Measurements from ENCODE around the gene HCN1. TPM values are rescaled to one million over a fixed set of nuclear protein-coding genes. Genes with fewer than 3 reads are reported as not detected.

HCN1 gene
- 0.49 TPM for polyA plus RNA-seq (2013, experiment 1 of 2)
- polyA plus RNA-seq (2013, experiment 2 of 2), result 0.43 TPM

GRCh38 chr5:45696206-45696836 is at the start of gene HCN1:
Gene HCN1, minus strand, starts transcription at chr5:45696380.
- Histone ChIP-seq H2BK5ac (ENCODE audit: low read length) (no peak within 1 kb of the TSS), H2AK5ac (ENCODE audit: low read length) (no peak within 1 kb of the TSS), H3K4me3 (ENCODE audit: low read length) (peak within 1 kb of the TSS; percentile 6), H3K79me2 (ENCODE audit: control insufficient read depth, insufficient read depth, low read length) (no peaks in the 10 kb centered on the region), H3K4me1 (ENCODE audit: control insufficient read depth, low read depth, low read length) (no peaks in the 10 kb centered on the region), H3K27me3 (ENCODE audit: insufficient read depth, low read length, poor library complexity) (peaks cover 3% of the 10 kb centered on the region), H3K9ac (ENCODE audit: low read length) (peak within 1 kb of the TSS; percentile 11), H2BK15ac (replicated peaks; ENCODE audit: low read depth) (no peak within 1 kb of the TSS), H3K56ac (ENCODE audit: low read length) (peak within 1 kb of the TSS; percentile 46), H3K23ac (ENCODE audit: low read length) (no peak within 1 kb of the TSS), H3K4me2 (ENCODE audit: low read length) (peak within 1 kb of the TSS; percentile 59), H3K18ac (ENCODE audit: low read length) (no peak within 1 kb of the TSS), H3K36me3 (ENCODE audit: control insufficient read depth, insufficient read depth, low read length) (no peaks in the 10 kb centered on the region), H4K8ac (ENCODE audit: low read depth, low read length) (no peak within 1 kb of the TSS), H3K79me1 (ENCODE audit: low read length) (no peaks in the 10 kb centered on the region), H2BK120ac (ENCODE audit: low read depth, low read length) (no peak within 1 kb of the TSS), H4K5ac (ENCODE audit: low read length) (no peak within 1 kb of the TSS), H3K4ac (ENCODE audit: low read depth, low read length) (no peak within 1 kb of the TSS), H3K27ac (ENCODE audit: low read depth, low read length) (no peak within 1 kb of the TSS)
- no CpG with 5 or more reads among the region's 46 CpGs for WGBS (ENCODE audit: extremely low coverage, insufficient coverage, low lambda C conversion rate)
- peak; percentile 91 for DNase-seq

GRCh38 chr5:45741110-45741509 is 44.9 kb upstream of the HCN1 start:
- no peak overlapping the region for H3K23ac ChIP-seq (ENCODE audit: low read length)
- no peak overlapping the region for H2BK15ac ChIP-seq (replicated peaks; ENCODE audit: low read depth)
- no peak overlapping the region for H2BK5ac ChIP-seq (ENCODE audit: low read length)
- no peak overlapping the region for H3K4me3 ChIP-seq (ENCODE audit: low read length)
- WGBS (ENCODE audit: extremely low coverage, insufficient coverage, low lambda C conversion rate), result no CpG with 5 or more reads among the region's 5 CpGs
- H2AK5ac ChIP-seq (ENCODE audit: low read length), result no peak overlapping the region
- H3K27me3 ChIP-seq (ENCODE audit: insufficient read depth, low read length, poor library complexity), result no peaks in the 10 kb centered on the region
- DNase-seq, result peak; percentile 97
- no peak overlapping the region for H3K4me2 ChIP-seq (ENCODE audit: low read length)
- no peak overlapping the region for H3K56ac ChIP-seq (ENCODE audit: low read length)
- peak overlapping the region; percentile 63 for H3K27ac ChIP-seq (ENCODE audit: low read depth, low read length)
- H3K79me1 ChIP-seq (ENCODE audit: low read length), result no peaks in the 10 kb centered on the region
- no peak overlapping the region for H4K5ac ChIP-seq (ENCODE audit: low read length)
- no peaks in the 10 kb centered on the region for H3K79me2 ChIP-seq (ENCODE audit: control insufficient read depth, insufficient read depth, low read length)
- no peaks in the 10 kb centered on the region for H3K36me3 ChIP-seq (ENCODE audit: control insufficient read depth, insufficient read depth, low read length)
- no peak overlapping the region for H3K4ac ChIP-seq (ENCODE audit: low read depth, low read length)
- H3K9ac ChIP-seq (ENCODE audit: low read length), result no peak overlapping the region
- H2BK120ac ChIP-seq (ENCODE audit: low read depth, low read length), result no peak overlapping the region
- H3K18ac ChIP-seq (ENCODE audit: low read length), result peak overlapping the region; percentile 39
- H3K4me1 ChIP-seq (ENCODE audit: control insufficient read depth, low read depth, low read length), result peaks cover 2% of the 10 kb centered on the region
- no peak overlapping the region for H4K8ac ChIP-seq (ENCODE audit: low read depth, low read length)

- no peak overlapping the region for H3K4ac ChIP-seq (ENCODE audit: low read depth, low read length)
- no peak overlapping the region for H3K4me3 ChIP-seq (ENCODE audit: low read length)
- H2BK120ac ChIP-seq (ENCODE audit: low read depth, low read length), result no peak overlapping the region
- no peak overlapping the region for H2BK15ac ChIP-seq (replicated peaks; ENCODE audit: low read depth)
- no peak overlapping the region for H2BK5ac ChIP-seq (ENCODE audit: low read length)
- no peak overlapping the region for H2AK5ac ChIP-seq (ENCODE audit: low read length)
- H3K23ac ChIP-seq (ENCODE audit: low read length), result no peak overlapping the region
- no peak overlapping the region for H3K4me2 ChIP-seq (ENCODE audit: low read length)
- no peaks in the 10 kb centered on the region for H3K36me3 ChIP-seq (ENCODE audit: control insufficient read depth, insufficient read depth, low read length)
- peaks cover 2% of the 10 kb centered on the region for H3K4me1 ChIP-seq (ENCODE audit: control insufficient read depth, low read depth, low read length)
- H3K27ac ChIP-seq (ENCODE audit: low read depth, low read length), result no peak overlapping the region
- WGBS (ENCODE audit: extremely low coverage, insufficient coverage, low lambda C conversion rate), result no CpG with 5 or more reads among the region's 5 CpGs
- no peak overlapping the region for H3K56ac ChIP-seq (ENCODE audit: low read length)
- no peaks in the 10 kb centered on the region for H3K79me2 ChIP-seq (ENCODE audit: control insufficient read depth, insufficient read depth, low read length)
- H4K5ac ChIP-seq (ENCODE audit: low read length), result no peak overlapping the region
- H3K27me3 ChIP-seq (ENCODE audit: insufficient read depth, low read length, poor library complexity), result no peaks in the 10 kb centered on the region
- no peak overlapping the region for H3K9ac ChIP-seq (ENCODE audit: low read length)
- H3K18ac ChIP-seq (ENCODE audit: low read length), result no peak overlapping the region
- no peak overlapping the region for H4K8ac ChIP-seq (ENCODE audit: low read depth, low read length)
- H3K79me1 ChIP-seq (ENCODE audit: low read length), result no peaks in the 10 kb centered on the region
- peak; percentile 4 for DNase-seq
Observed at GRCh38 chr5:45737153-45737552, 41.0 kb upstream of the HCN1 start.

- Histone ChIP-seq H4K8ac (ENCODE audit: low read depth, low read length) (no peak overlapping the region), H4K5ac (ENCODE audit: low read length) (no peak overlapping the region), H2BK120ac (ENCODE audit: low read depth, low read length) (no peak overlapping the region), H3K4me3 (ENCODE audit: low read length) (no peak overlapping the region), H3K79me2 (ENCODE audit: control insufficient read depth, insufficient read depth, low read length) (no peaks in the 10 kb centered on the region), H3K79me1 (ENCODE audit: low read length) (no peaks in the 10 kb centered on the region), H2BK15ac (replicated peaks; ENCODE audit: low read depth) (no peak overlapping the region), H3K4me1 (ENCODE audit: control insufficient read depth, low read depth, low read length) (no peaks in the 10 kb centered on the region), H3K4ac (ENCODE audit: low read depth, low read length) (no peak overlapping the region), H2BK5ac (ENCODE audit: low read length) (no peak overlapping the region), H3K18ac (ENCODE audit: low read length) (no peak overlapping the region), H3K27ac (ENCODE audit: low read depth, low read length) (no peak overlapping the region), H3K27me3 (ENCODE audit: insufficient read depth, low read length, poor library complexity) (no peaks in the 10 kb centered on the region), H3K23ac (ENCODE audit: low read length) (no peak overlapping the region), H3K36me3 (ENCODE audit: control insufficient read depth, insufficient read depth, low read length) (no peaks in the 10 kb centered on the region), H3K56ac (ENCODE audit: low read length) (no peak overlapping the region), H3K9ac (ENCODE audit: low read length) (no peak overlapping the region), H2AK5ac (ENCODE audit: low read length) (no peak overlapping the region), H3K4me2 (ENCODE audit: low read length) (no peak overlapping the region)
- no peak for DNase-seq
- no CpG with 5 or more reads among the region's 3 CpGs for WGBS (ENCODE audit: extremely low coverage, insufficient coverage, low lambda C conversion rate)
Observed at GRCh38 chr5:45725537-45725936, 29.4 kb upstream of the HCN1 start.

GRCh38 chr5:45697201-45697600 is 1.0 kb upstream of the HCN1 start:
- H3K4me1 ChIP-seq (ENCODE audit: control insufficient read depth, low read depth, low read length), result no peaks in the 10 kb centered on the region
- no peaks in the 10 kb centered on the region for H3K36me3 ChIP-seq (ENCODE audit: control insufficient read depth, insufficient read depth, low read length)
- H4K5ac ChIP-seq (ENCODE audit: low read length), result no peak overlapping the region
- no peak overlapping the region for H2AK5ac ChIP-seq (ENCODE audit: low read length)
- H3K18ac ChIP-seq (ENCODE audit: low read length), result no peak overlapping the region
- H2BK120ac ChIP-seq (ENCODE audit: low read depth, low read length), result no peak overlapping the region
- H4K8ac ChIP-seq (ENCODE audit: low read depth, low read length), result no peak overlapping the region
- H3K4me2 ChIP-seq (ENCODE audit: low read length), result no peak overlapping the region
- no peak overlapping the region for H3K9ac ChIP-seq (ENCODE audit: low read length)
- H3K79me2 ChIP-seq (ENCODE audit: control insufficient read depth, insufficient read depth, low read length), result no peaks in the 10 kb centered on the region
- no peak overlapping the region for H2BK5ac ChIP-seq (ENCODE audit: low read length)
- H3K27me3 ChIP-seq (ENCODE audit: insufficient read depth, low read length, poor library complexity), result peaks cover 3% of the 10 kb centered on the region
- no CpG with 5 or more reads among the region's 6 CpGs for WGBS (ENCODE audit: extremely low coverage, insufficient coverage, low lambda C conversion rate)
- no peak overlapping the region for H3K4me3 ChIP-seq (ENCODE audit: low read length)
- no peak overlapping the region for H3K23ac ChIP-seq (ENCODE audit: low read length)
- H3K56ac ChIP-seq (ENCODE audit: low read length), result no peak overlapping the region
- H3K4ac ChIP-seq (ENCODE audit: low read depth, low read length), result no peak overlapping the region
- H3K79me1 ChIP-seq (ENCODE audit: low read length), result no peaks in the 10 kb centered on the region
- H3K27ac ChIP-seq (ENCODE audit: low read depth, low read length), result no peak overlapping the region
- H2BK15ac ChIP-seq (replicated peaks; ENCODE audit: low read depth), result no peak overlapping the region
- peak; percentile 33 for DNase-seq

- Histone ChIP-seq H3K36me3 (ENCODE audit: control insufficient read depth, insufficient read depth, low read length) (no peaks in the 10 kb centered on the region), H3K4ac (ENCODE audit: low read depth, low read length) (no peak overlapping the region), H3K18ac (ENCODE audit: low read length) (no peak overlapping the region), H3K4me2 (ENCODE audit: low read length) (peak overlapping the region; percentile 51), H4K8ac (ENCODE audit: low read depth, low read length) (no peak overlapping the region), H3K79me1 (ENCODE audit: low read length) (no peaks in the 10 kb centered on the region), H2BK120ac (ENCODE audit: low read depth, low read length) (no peak overlapping the region), H3K79me2 (ENCODE audit: control insufficient read depth, insufficient read depth, low read length) (no peaks in the 10 kb centered on the region), H2BK15ac (replicated peaks; ENCODE audit: low read depth) (no peak overlapping the region), H3K27me3 (ENCODE audit: insufficient read depth, low read length, poor library complexity) (peaks cover 3% of the 10 kb centered on the region), H3K56ac (ENCODE audit: low read length) (peak overlapping the region; percentile 46), H3K9ac (ENCODE audit: low read length) (peak overlapping the region; percentile 11), H4K5ac (ENCODE audit: low read length) (no peak overlapping the region), H3K23ac (ENCODE audit: low read length) (no peak overlapping the region), H3K4me3 (ENCODE audit: low read length) (no peak overlapping the region), H2AK5ac (ENCODE audit: low read length) (no peak overlapping the region), H3K4me1 (ENCODE audit: control insufficient read depth, low read depth, low read length) (no peaks in the 10 kb centered on the region), H2BK5ac (ENCODE audit: low read length) (no peak overlapping the region), H3K27ac (ENCODE audit: low read depth, low read length) (no peak overlapping the region)
- no peak for DNase-seq
- no CpG with 5 or more reads among the region's 59 CpGs for WGBS (ENCODE audit: extremely low coverage, insufficient coverage, low lambda C conversion rate)
Observed at GRCh38 chr5:45695804-45696156, 400 bp downstream of the HCN1 start.
